ENCODE measurements around the gene ENO4.

Gene ENO4

DNA sequence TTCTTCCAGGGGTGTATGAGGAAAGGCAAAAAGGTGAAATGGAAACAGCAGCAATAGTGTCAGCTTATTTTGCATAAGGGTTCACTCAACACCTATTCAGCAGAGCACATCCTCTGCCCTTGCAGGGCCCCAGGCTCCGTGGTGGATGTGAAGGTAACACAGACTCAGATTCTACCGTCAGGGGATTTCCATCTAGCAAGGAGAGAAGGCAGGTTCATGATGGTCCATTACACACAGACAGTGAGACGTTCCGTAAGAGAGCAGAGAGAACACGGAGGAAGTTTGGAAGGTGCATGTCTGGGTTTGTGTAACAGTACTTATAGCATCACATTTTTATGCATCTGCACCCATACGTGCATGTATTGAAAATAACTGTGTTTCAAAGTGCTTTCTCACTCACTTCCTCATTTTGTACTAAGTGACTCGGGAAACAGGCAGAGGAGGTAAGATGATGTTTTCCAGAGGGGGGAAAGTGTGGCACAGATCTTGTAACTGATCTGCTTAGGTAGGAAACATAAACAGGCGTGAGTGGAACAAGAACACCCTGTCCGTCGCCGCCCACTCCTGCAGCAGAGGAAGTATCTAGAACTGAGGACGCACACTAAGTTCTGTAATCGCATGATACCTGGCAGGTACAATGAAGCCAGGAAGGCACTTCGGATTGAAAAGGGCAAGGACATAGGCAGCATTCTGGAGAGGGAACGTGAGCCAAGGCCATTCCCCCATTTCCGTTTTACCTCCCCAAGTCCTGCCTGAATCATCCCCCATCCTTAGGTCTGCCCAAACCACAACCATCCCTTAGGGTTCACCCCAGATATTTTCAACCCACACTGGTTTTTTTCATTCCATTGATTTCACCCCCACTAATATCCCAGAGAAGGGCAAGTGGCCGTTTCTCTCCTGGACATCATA, 1.0 kb upstream of the ENO4 start:
- Mint-ChIP-seq H3K9me3 (peaks cover 6 to 8% of the 10 kb centered on the region in 2 donors), H3K27ac (peak overlapping the region; percentile 44 to 68), H3K4me3 (peak overlapping the region; percentile 52 to 70)

GRCh38 chr10:116848944-116849247, 403 bp upstream of the ENO4 start:
- H3K4me1 Mint-ChIP-seq = peaks cover 17% of the 10 kb centered on the region
- H3K9me3 Mint-ChIP-seq = peaks cover 6 to 8% of the 10 kb centered on the region in 2 donors
- peaks cover 65% of the 10 kb centered on the region for H3K27me3 Mint-ChIP-seq
- peak overlapping the region in 1 of 2 donors; percentile 44 for H3K27ac Mint-ChIP-seq
- peak overlapping the region; percentile 38 to 52 for H3K4me3 Mint-ChIP-seq
- DNase-seq = no peak
- ATAC-seq = no peak

More for the DNA sequence above, 1.0 kb upstream of the ENO4 start:
- DNase-seq (peak; percentile 30 to 36), ATAC-seq (peak; percentile 92)
- H3K4me1 Mint-ChIP-seq = peaks cover 17% of the 10 kb centered on the region
- H3K27me3 Mint-ChIP-seq = peaks cover 65% of the 10 kb centered on the region

DNA sequence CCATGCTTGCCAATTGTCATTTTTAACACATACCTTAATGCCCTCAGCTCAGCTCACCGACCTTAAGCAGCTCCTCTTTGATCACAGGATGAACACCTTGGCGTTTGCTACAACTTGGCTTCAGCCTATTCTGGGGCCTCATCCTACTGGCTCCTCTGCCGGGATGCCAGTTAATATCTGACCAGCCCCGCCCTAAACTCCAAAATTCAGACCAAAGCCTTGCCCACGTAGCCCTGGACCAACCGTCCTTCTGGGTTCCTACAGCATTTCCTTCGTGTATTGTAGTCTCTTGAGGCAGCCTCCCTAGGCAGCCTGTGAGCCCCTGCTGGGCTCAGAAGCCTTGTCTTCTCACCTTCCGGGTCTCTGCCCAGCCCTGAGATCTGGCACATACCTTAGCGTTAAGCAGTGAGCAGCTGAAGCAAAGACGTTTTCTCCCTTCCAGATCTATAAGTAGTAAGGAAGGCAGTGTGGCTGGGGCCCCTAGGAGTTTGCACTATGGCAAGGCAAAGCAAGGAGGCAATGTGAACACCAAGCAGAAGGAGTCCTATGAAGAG, 836 bp downstream of the ENO4 start:
- Mint-ChIP-seq H3K4me1 (peaks cover 17% of the 10 kb centered on the region), H3K9me3 (peaks cover 6 to 8% of the 10 kb centered on the region in 2 donors), H3K27ac (no peak overlapping the region), H3K4me3 (peak overlapping the region; percentile 29 to 52), H3K27me3 (peaks cover 65% of the 10 kb centered on the region)
- ATAC-seq = no peak
- no peak for DNase-seq

- ATAC-seq = no peak
- no peak for DNase-seq
- Mint-ChIP-seq H3K4me1 (peaks cover 17% of the 10 kb centered on the region), H3K27ac (no peak overlapping the region), H3K9me3 (peaks cover 6 to 8% of the 10 kb centered on the region in 2 donors), H3K27me3 (peaks cover 56% of the 10 kb centered on the region), H3K4me3 (no peak overlapping the region)
Measured at GRCh38 chr10:116852246-116852645, 2.9 kb downstream of the ENO4 start.

DNA sequence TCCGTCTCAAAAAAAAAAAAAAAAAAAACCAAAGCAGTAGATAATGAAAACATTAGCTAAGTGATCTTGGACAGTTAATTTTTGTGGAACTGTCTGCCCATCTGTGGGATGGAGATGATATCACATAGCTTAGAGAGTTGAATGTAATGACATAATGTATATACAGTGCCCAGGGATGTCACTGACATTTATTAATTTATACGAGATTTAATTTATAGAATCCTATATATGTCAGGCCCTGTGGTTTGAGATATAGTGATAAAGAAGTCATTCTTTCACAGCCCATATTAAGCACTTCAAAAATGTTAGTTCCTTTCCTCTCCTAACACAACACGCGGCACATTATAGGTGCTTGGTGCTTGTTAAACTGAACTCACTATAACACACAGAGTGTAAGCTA, 4.0 kb downstream of the ENO4 start:
- H3K4me3 Mint-ChIP-seq = no peak overlapping the region
- peaks cover 9% of the 10 kb centered on the region for H3K4me1 Mint-ChIP-seq
- peaks cover 8 to 11% of the 10 kb centered on the region in 2 donors for H3K9me3 Mint-ChIP-seq
- DNase-seq = no peak
- H3K27me3 Mint-ChIP-seq = peaks cover 45% of the 10 kb centered on the region
- ATAC-seq = no peak
- no peak overlapping the region for H3K27ac Mint-ChIP-seq

DNA sequence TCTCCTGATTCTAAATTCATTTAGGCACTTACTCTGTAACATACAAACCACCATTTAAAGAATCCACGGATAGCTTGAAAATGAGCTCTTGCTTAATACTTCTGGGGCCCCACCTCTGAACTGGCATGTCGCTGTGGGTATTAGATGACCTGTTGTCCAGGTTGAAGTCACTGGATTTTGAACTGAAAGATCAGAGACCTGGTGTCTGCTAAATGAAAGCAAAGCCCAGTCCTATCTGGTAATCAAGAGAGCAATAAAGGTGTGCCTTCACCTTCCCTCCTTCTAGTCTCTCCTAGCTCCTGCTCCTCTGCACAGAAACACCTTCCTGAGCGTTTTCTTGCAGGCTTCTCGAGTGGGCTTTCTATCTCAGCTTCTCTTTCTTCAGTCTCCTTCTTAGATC, 4.4 kb downstream of the ENO4 start:
- ATAC-seq (no peak), DNase-seq (no peak)
- H3K9me3 Mint-ChIP-seq = peaks cover 8 to 11% of the 10 kb centered on the region in 2 donors
- peaks cover 5% of the 10 kb centered on the region for H3K4me1 Mint-ChIP-seq
- H3K27ac Mint-ChIP-seq = no peak overlapping the region
- no peak overlapping the region for H3K4me3 Mint-ChIP-seq
- H3K27me3 Mint-ChIP-seq = peaks cover 41% of the 10 kb centered on the region

DNA sequence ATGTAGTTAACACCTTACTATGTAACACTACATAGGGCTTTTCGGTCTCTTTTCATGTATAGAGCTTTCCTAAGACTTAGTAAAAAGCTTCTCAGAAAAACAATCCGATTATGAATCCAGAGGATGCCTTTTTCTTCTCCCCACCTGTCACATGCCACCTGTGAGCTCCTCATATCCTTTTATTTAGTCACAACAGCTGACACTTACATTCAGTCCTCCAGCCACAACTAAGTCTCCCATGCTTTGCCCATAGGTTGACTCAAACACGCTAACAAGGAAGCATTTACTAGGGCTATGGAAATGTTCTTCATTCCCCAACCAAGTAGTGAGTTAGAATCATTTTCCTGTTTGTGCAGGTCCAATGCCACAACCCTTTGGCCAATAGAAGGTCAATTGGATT, 7.9 kb downstream of the ENO4 start:
- peaks cover 7% of the 10 kb centered on the region for H3K27me3 Mint-ChIP-seq
- no peak overlapping the region for H3K27ac Mint-ChIP-seq

GRCh38 chr10:116861796-116862195, 12.5 kb downstream of the ENO4 start:
- no peak for DNase-seq
- peaks cover 0 to 5% of the 10 kb centered on the region in 2 donors for H3K9me3 Mint-ChIP-seq
- no peaks in the 10 kb centered on the region for H3K4me1 Mint-ChIP-seq
- no peak overlapping the region for H3K4me3 Mint-ChIP-seq
- no peak overlapping the region for H3K27ac Mint-ChIP-seq
- H3K27me3 Mint-ChIP-seq = no peaks in the 10 kb centered on the region
- no peak for ATAC-seq

More for the DNA sequence above, 7.9 kb downstream of the ENO4 start:
- no peak overlapping the region for H3K4me3 Mint-ChIP-seq
- H3K9me3 Mint-ChIP-seq = peaks cover 2 to 6% of the 10 kb centered on the region in 2 donors
- ATAC-seq = no peak
- DNase-seq = no peak
- no peaks in the 10 kb centered on the region for H3K4me1 Mint-ChIP-seq

GRCh38 chr10:116864436-116864835, 15.1 kb downstream of the ENO4 start:
- no peak for ATAC-seq
- no peak overlapping the region for H3K4me3 Mint-ChIP-seq

GRCh38 chr10:116866066-116866465, 16.8 kb downstream of the ENO4 start:
- Mint-ChIP-seq H3K4me3 (no peak overlapping the region), H3K4me1 (no peaks in the 10 kb centered on the region), H3K9me3 (no peaks in the 10 kb centered on the region), H3K27ac (no peak overlapping the region), H3K27me3 (peaks cover 7% of the 10 kb centered on the region)
- DNase-seq (no peak), ATAC-seq (no peak)

More at GRCh38 chr10:116864436-116864835, 15.1 kb downstream of the ENO4 start:
- no peaks in the 10 kb centered on the region for H3K9me3 Mint-ChIP-seq
- H3K27ac Mint-ChIP-seq = no peak overlapping the region
- H3K4me1 Mint-ChIP-seq = no peaks in the 10 kb centered on the region
- H3K27me3 Mint-ChIP-seq = no peaks in the 10 kb centered on the region
- no peak for DNase-seq

DNA sequence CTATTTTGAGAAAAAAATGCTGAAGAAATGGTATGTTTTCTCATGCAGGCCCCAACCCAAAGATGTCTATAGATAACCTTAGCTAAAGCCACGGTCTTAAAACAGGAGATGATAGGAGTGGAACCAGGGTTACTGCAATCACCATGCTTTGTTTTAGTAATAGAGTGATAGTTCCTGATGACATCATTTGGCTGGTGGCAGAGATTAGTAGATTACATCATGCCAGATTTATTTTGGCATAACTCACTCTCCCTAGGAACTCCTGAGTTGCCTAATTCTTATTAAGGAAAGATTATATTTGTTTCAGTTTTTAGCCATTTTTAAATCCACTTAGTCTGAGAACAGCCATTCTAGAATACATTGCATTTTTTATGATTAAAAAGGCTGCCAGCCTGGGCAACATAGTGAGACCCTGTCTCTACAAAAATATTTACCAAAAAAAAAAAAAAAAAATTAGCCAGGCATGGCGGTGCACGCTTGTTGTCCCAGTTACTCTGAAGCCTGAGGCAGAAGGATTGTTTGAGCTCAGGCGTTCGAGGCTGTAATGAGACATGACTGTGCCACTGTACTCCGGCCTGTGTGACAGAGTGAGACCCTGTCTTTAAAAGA, 17.8 kb downstream of the ENO4 start:
- H3K27me3 Mint-ChIP-seq = peaks cover 8% of the 10 kb centered on the region
- H3K27ac Mint-ChIP-seq = no peak overlapping the region
- no peaks in the 10 kb centered on the region for H3K4me1 Mint-ChIP-seq
- no peak for ATAC-seq
- no peak for DNase-seq
- peaks cover under 1% of the 10 kb centered on the region in 2 donors for H3K9me3 Mint-ChIP-seq
- H3K4me3 Mint-ChIP-seq = no peak overlapping the region

DNA sequence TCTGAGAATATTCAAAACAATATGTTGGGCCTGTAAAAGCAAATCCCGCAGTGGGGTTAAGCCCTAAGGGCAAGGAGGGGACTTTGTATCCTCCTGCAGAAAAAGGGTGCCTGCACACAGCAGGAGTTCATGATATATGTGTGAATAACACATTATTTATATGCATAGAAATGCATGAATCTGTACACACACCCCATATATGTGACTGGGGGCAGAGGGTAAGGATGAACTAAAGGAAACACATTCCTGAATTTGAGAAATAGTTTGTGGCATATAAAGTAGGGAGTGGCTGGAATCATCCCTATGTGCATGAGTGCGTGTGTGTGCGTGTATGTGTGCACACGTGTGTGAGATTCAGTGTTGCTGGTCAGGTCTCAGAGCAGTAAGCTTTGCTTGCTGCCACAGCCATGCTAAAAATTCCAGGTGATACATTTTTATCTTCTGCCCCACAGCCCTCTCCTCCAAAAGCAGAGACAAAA, 18.9 kb downstream of the ENO4 start:
- DNase-seq (no peak), ATAC-seq (no peak)
- Mint-ChIP-seq H3K4me3 (no peak overlapping the region), H3K4me1 (no peaks in the 10 kb centered on the region), H3K27ac (no peak overlapping the region), H3K9me3 (peaks cover 6 to 7% of the 10 kb centered on the region in 2 donors), H3K27me3 (peaks cover 15% of the 10 kb centered on the region)

DNA sequence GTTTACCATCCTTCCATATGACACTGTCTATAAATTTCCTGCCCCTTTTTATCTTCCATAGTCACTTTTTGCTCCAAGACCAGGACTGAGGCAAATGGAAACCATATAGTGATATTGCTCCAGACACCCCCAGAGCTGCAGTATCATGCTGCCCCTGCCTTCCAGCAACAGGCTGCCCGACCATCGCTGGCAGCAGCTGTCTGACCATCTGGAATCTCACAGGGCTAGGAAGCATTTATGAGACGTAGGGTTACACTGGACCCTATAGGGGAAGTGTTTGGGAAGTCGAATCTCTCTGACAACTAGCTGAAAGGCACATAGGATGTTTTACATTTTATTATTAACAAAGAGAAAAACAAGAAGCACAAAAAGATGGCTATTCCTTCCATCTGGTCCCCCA, 19.4 kb downstream of the ENO4 start:
- peaks cover 15% of the 10 kb centered on the region for H3K27me3 Mint-ChIP-seq
- H3K4me1 Mint-ChIP-seq = no peaks in the 10 kb centered on the region
- H3K4me3 Mint-ChIP-seq = no peak overlapping the region
- no peak for ATAC-seq
- DNase-seq = no peak
- peaks cover 6 to 7% of the 10 kb centered on the region in 2 donors for H3K9me3 Mint-ChIP-seq
- no peak overlapping the region for H3K27ac Mint-ChIP-seq

- H3K27ac Mint-ChIP-seq = no peak overlapping the region
- no peak for DNase-seq
- H3K27me3 Mint-ChIP-seq = peaks cover 15% of the 10 kb centered on the region
- no peaks in the 10 kb centered on the region for H3K4me1 Mint-ChIP-seq
- no peak overlapping the region for H3K4me3 Mint-ChIP-seq
- peaks cover 6 to 7% of the 10 kb centered on the region in 2 donors for H3K9me3 Mint-ChIP-seq
- ATAC-seq = no peak
Measured at GRCh38 chr10:116870949-116871348, 21.6 kb downstream of the ENO4 start.

DNA sequence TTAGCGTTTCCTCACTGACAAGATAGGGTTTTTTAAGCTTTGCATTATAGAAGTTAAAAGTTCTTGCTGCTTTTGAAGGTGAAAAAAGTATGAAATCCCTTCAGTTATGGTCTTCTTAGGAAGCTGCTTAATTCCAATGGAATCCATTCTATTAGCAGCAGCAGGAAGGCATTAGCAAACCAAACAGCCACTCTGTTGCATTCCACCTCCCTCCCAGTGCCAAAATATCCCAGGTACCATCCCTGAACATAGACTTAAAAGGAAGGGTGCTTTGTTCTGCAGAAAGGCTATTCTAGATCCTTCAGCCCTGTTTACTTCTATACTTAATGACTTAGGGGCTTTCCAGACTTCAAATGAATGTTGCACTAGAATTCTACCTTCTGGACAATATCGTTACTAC, 23.8 kb downstream of the ENO4 start:
- Mint-ChIP-seq H3K27ac (no peak overlapping the region), H3K9me3 (peaks cover 6 to 7% of the 10 kb centered on the region in 2 donors), H3K4me3 (no peak overlapping the region), H3K27me3 (peaks cover 15% of the 10 kb centered on the region), H3K4me1 (no peaks in the 10 kb centered on the region)
- DNase-seq (no peak), ATAC-seq (no peak)

DNA sequence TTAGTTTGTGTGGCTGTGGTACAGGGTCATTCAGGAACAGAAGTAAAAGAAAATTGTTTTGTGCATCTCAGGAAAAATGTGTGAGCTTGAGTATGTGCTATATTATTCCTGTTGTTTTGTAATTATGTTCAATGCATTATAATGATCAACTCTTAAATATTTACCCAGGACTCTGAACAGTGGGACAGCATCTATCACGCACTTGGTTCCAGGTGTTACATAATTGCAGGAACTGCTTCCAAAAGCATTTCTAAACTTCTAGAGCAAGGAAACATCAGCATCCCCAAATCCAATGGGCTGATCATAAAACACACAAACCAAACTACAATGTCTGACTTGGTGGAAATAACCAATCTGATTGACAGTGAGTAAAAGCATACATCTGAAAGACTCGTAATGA, 26.6 kb downstream of the ENO4 start:
- Mint-ChIP-seq H3K27ac (no peak overlapping the region), H3K4me3 (no peak overlapping the region), H3K27me3 (peaks cover 30% of the 10 kb centered on the region), H3K4me1 (no peaks in the 10 kb centered on the region), H3K9me3 (peaks cover 6 to 7% of the 10 kb centered on the region in 2 donors)
- ATAC-seq (no peak), DNase-seq (no peak)
